Tibial nerve (tissue), 4 donors: Measurements from ENCODE around the gene LDB1.
A peak's percentile ranks its signal among the peaks of the same experiment; 100 is the strongest.

Experiments
- CTCF ChIP-seq, 5 experiments: fragments of 200-600 bp in 3 of 5; fragments of 450-650 bp in 2 of 5; sonication (generic) in 3 of 5; IDR thresholded peaks; one replicate each; pipeline ENCODE4 v1.5.1; 2016 to 2019; ENCODE audit warnings: antibody characterized with exemption in 5 of 5, mild to moderate bottlenecking in 3 of 5, moderate library complexity in 2 of 5
- EP300 ChIP-seq, 2 donors: sonication (generic); formaldehyde crosslinking; IDR thresholded peaks; one replicate each; pipeline ENCODE4 v1.6.1; 2017; ENCODE audit warnings: antibody characterized with exemption in 2 of 2, mild to moderate bottlenecking in 1 of 2
- POLR2A ChIP-seq, 2 donors: fragments of 450-650 bp; IDR thresholded peaks; one replicate each; pipeline ENCODE4 v1.6.1; 2017; ENCODE audit warnings: antibody characterized with exemption in 2 of 2, mild to moderate bottlenecking in 2 of 2, moderate library complexity in 2 of 2

- TF ChIP-seq CTCF (IDR thresholded peaks at IDR 0.05) (peak in 2 of 5 experiments; percentile 16 to 17), POLR2A (IDR thresholded peaks at IDR 0.05) (peak in 1 of 2 donors; percentile 52), EP300 (IDR thresholded peaks at IDR 0.05) (peak; percentile 16 to 65)
Measured at GRCh38 chr10:102117391-102118159, 2.6 kb downstream of the LDB1 start.
